Activated T-helper 17 cell treated with anti-CD3 and anti-CD28 coated beads, Interleukin-2, amount 50 U/mL, for 72 hours (primary cell): ENCODE results near the gene GDF10. TPM values are rescaled to one million over a fixed set of nuclear protein-coding genes. Genes with fewer than 3 reads are reported as not detected.

Source experiments
- ATAC-seq: fragments of 150-1000 bp; cut with Tn5 transposase; replicated peaks from 2 replicates; pipeline ENCODE4 v1.10.0; 2021; ENCODE audit warnings: mild to moderate bottlenecking, moderate library complexity
- H3K27ac Mint-ChIP-seq: one replicate; pipeline ENCODE4 v1.8.0; 2022; ENCODE audit warnings: mixed read lengths
- H3K27me3 Mint-ChIP-seq: one replicate; pipeline ENCODE4 v1.8.0; 2022; ENCODE audit warnings: mixed read lengths
- H3K36me3 Mint-ChIP-seq: one replicate; pipeline ENCODE4 v1.8.0; 2022; ENCODE audit warnings: low read depth, mild to moderate bottlenecking, mixed read lengths
- H3K4me1 Mint-ChIP-seq: one replicate; pipeline ENCODE4 v1.8.0; 2022; ENCODE audit warnings: mixed read lengths
- H3K4me3 Mint-ChIP-seq: one replicate; pipeline ENCODE4 v1.8.0; 2022; ENCODE audit warnings: mild to moderate bottlenecking, mixed read lengths
- H3K9me3 Mint-ChIP-seq: one replicate; pipeline ENCODE4 v1.8.0; 2022; ENCODE audit warnings: mixed read lengths
- total RNA-seq, 2 donors: library from RNA; stranded (reverse); gene quantifications; one replicate each; pipeline ENCODE4 v1.2.3, GENCODE V29; 2022

Gene GDF10
- under 1 TPM in 1 of 2 donors, not detected in 1; 0.45 TPM for total RNA-seq

GRCh38 chr10:47299611-47300428 lies at the start of gene GDF10:
Gene GDF10, plus strand, starts transcription at chr10:47300197. Its CDS starts 455 bp downstream, at chr10:47300652.
- ATAC-seq: peak; percentile 16
- Mint-ChIP-seq H3K36me3 (no peaks in the 10 kb centered on the region), H3K4me3 (peak within 1 kb of the TSS; percentile 72), H3K27ac (no peak within 1 kb of the TSS), H3K27me3 (peaks cover 16% of the 10 kb centered on the region), H3K9me3 (no peaks in the 10 kb centered on the region), H3K4me1 (peaks cover 5% of the 10 kb centered on the region)

- no peak for ATAC-seq
- Mint-ChIP-seq H3K4me1 (peaks cover 12% of the 10 kb centered on the region), H3K9me3 (no peaks in the 10 kb centered on the region), H3K36me3 (no peaks in the 10 kb centered on the region), H3K4me3 (no peak overlapping the region), H3K27me3 (no peaks in the 10 kb centered on the region), H3K27ac (no peak overlapping the region)
Measured at GRCh38 chr10:47252093-47252780, 47.8 kb upstream of the GDF10 start.

- H3K36me3 Mint-ChIP-seq: no peaks in the 10 kb centered on the region
- H3K9me3 Mint-ChIP-seq: no peaks in the 10 kb centered on the region
- H3K4me1 Mint-ChIP-seq: peaks cover 19% of the 10 kb centered on the region
- H3K27ac Mint-ChIP-seq: no peak overlapping the region
- ATAC-seq: no peak
- no peak overlapping the region for H3K4me3 Mint-ChIP-seq
- H3K27me3 Mint-ChIP-seq: no peaks in the 10 kb centered on the region
Measured at GRCh38 chr10:47253030-47253637, 46.9 kb upstream of the GDF10 start.

GRCh38 chr10:47253651-47254375 lies 46.2 kb upstream of the GDF10 start:
- H3K4me1 Mint-ChIP-seq: peaks cover 19% of the 10 kb centered on the region
- no peaks in the 10 kb centered on the region for H3K9me3 Mint-ChIP-seq
- no peaks in the 10 kb centered on the region for H3K36me3 Mint-ChIP-seq
- no peak overlapping the region for H3K27ac Mint-ChIP-seq
- H3K4me3 Mint-ChIP-seq: no peak overlapping the region
- no peak for ATAC-seq
- no peaks in the 10 kb centered on the region for H3K27me3 Mint-ChIP-seq

GRCh38 chr10:47254611-47255010 lies 45.4 kb upstream of the GDF10 start:
- H3K4me3 Mint-ChIP-seq: no peak overlapping the region
- H3K4me1 Mint-ChIP-seq: peaks cover 20% of the 10 kb centered on the region
- ATAC-seq: no peak
- no peak overlapping the region for H3K27ac Mint-ChIP-seq
- no peaks in the 10 kb centered on the region for H3K9me3 Mint-ChIP-seq
- H3K27me3 Mint-ChIP-seq: no peaks in the 10 kb centered on the region
- no peaks in the 10 kb centered on the region for H3K36me3 Mint-ChIP-seq

GRCh38 chr10:47255033-47255813 lies 44.8 kb upstream of the GDF10 start:
- Mint-ChIP-seq H3K4me1 (peaks cover 26% of the 10 kb centered on the region), H3K4me3 (no peak overlapping the region), H3K36me3 (no peaks in the 10 kb centered on the region), H3K27me3 (no peaks in the 10 kb centered on the region), H3K27ac (no peak overlapping the region), H3K9me3 (no peaks in the 10 kb centered on the region)
- ATAC-seq: no peak

GRCh38 chr10:47255866-47256265 lies 44.1 kb upstream of the GDF10 start:
- Mint-ChIP-seq H3K9me3 (no peaks in the 10 kb centered on the region), H3K4me3 (no peak overlapping the region), H3K4me1 (peaks cover 31% of the 10 kb centered on the region), H3K27ac (no peak overlapping the region), H3K27me3 (no peaks in the 10 kb centered on the region), H3K36me3 (no peaks in the 10 kb centered on the region)
- no peak for ATAC-seq

GRCh38 chr10:47256751-47257336 lies 43.2 kb upstream of the GDF10 start:
- H3K36me3 Mint-ChIP-seq: no peaks in the 10 kb centered on the region
- no peaks in the 10 kb centered on the region for H3K27me3 Mint-ChIP-seq
- H3K4me3 Mint-ChIP-seq: peak overlapping the region; percentile 68
- peaks cover 40% of the 10 kb centered on the region for H3K4me1 Mint-ChIP-seq
- ATAC-seq: peak; percentile 27
- H3K9me3 Mint-ChIP-seq: no peaks in the 10 kb centered on the region
- H3K27ac Mint-ChIP-seq: peak overlapping the region; percentile 75

GRCh38 chr10:47257396-47258120 lies 42.4 kb upstream of the GDF10 start:
- peaks cover 40% of the 10 kb centered on the region for H3K4me1 Mint-ChIP-seq
- H3K9me3 Mint-ChIP-seq: no peaks in the 10 kb centered on the region
- H3K27me3 Mint-ChIP-seq: no peaks in the 10 kb centered on the region
- H3K27ac Mint-ChIP-seq: peak overlapping the region; percentile 75
- peak; percentile 59 for ATAC-seq
- peak overlapping the region; percentile 68 for H3K4me3 Mint-ChIP-seq
- no peaks in the 10 kb centered on the region for H3K36me3 Mint-ChIP-seq

GRCh38 chr10:47258921-47259320 lies 41.1 kb upstream of the GDF10 start:
- Mint-ChIP-seq H3K4me3 (no peak overlapping the region), H3K27ac (no peak overlapping the region), H3K9me3 (peaks cover 4% of the 10 kb centered on the region), H3K4me1 (peaks cover 40% of the 10 kb centered on the region), H3K36me3 (no peaks in the 10 kb centered on the region), H3K27me3 (no peaks in the 10 kb centered on the region)
- ATAC-seq: no peak

- Mint-ChIP-seq H3K27me3 (no peaks in the 10 kb centered on the region), H3K4me3 (peak overlapping the region; percentile 45), H3K27ac (no peak overlapping the region), H3K36me3 (no peaks in the 10 kb centered on the region), H3K4me1 (peaks cover 40% of the 10 kb centered on the region), H3K9me3 (peaks cover 4% of the 10 kb centered on the region)
- ATAC-seq: no peak
Measured at GRCh38 chr10:47259466-47259865, 40.5 kb upstream of the GDF10 start.

- Mint-ChIP-seq H3K4me3 (peak overlapping the region; percentile 45), H3K9me3 (peaks cover 4% of the 10 kb centered on the region), H3K4me1 (peaks cover 40% of the 10 kb centered on the region), H3K36me3 (no peaks in the 10 kb centered on the region), H3K27me3 (no peaks in the 10 kb centered on the region), H3K27ac (peak overlapping the region; percentile 78)
- no peak for ATAC-seq
Measured at GRCh38 chr10:47260505-47261111, 39.4 kb upstream of the GDF10 start.
